Endothelial cell of umbilical vein (primary cell): ENCODE results near the gene THSD4. TPM values are rescaled to one million over a fixed set of nuclear protein-coding genes. Genes with fewer than 3 reads are reported as not detected.

ENCODE experiments used
- BruUV-seq: library from RNA; stranded (reverse); fragments of 400-500 nt; replicated peaks from 2 replicates; lab custom pipeline; 2021; lab: Mats Ljungman, UMichigan
- CTCF ChIA-PET: fragments of 300-600, 350-600 bp; sonication (Branson Sonifier 250); formaldehyde crosslinking; loops from one replicate; lab custom pipeline; 2021; ENCODE audit warnings: antibody characterized with exemption, inconsistent platforms; lab: Charles Lee
- POLR2A ChIA-PET: fragments of 300-600, 350-600 bp; sonication (Branson Sonifier 250); formaldehyde crosslinking; loops from one replicate; lab custom pipeline; 2021; ENCODE audit warnings: antibody characterized with exemption, inconsistent platforms; lab: Charles Lee
- DNase-seq: peaks from one replicate; pipeline ENCODE4 v3.0.0-alpha.2; 2011; ENCODE audit warnings: low read depth, low spot score
- FAIRE-seq: peaks from 2 replicates; lab custom pipeline; 2011; peaks lifted over from hg19 to GRCh38; lab: Jason Lieb, UNC
- H2AFZ ChIP-seq: 2 replicates; pipeline ENCODE4 v1.6.0; 2012; ENCODE audit warnings: low read depth, low read length, control low read depth, inconsistent platforms
- H3K27ac ChIP-seq: 2 replicates; pipeline ENCODE4 v1.5.1; 2011; ENCODE audit warnings: low read depth, mild to moderate bottlenecking, control low read depth, low read length, moderate library complexity; ENCODE audit not compliant: insufficient read depth
- H3K27me3 ChIP-seq, 2 experiments: 2 replicates each; pipeline versions ENCODE4 v1.6.0 to v1.6.1; 2011; ENCODE audit warnings: low read length in 2 of 2, mixed read lengths in 1 of 2; ENCODE audit not compliant: control insufficient read depth in 2 of 2, insufficient read depth in 2 of 2
- H3K36me3 ChIP-seq, 2 experiments: 2 replicates in 1 of 2; 3 replicates in 1 of 2; pipeline ENCODE4 v1.5.1; 2011; ENCODE audit warnings: low read length in 2 of 2, mild to moderate bottlenecking in 1 of 2, moderate library complexity in 1 of 2; ENCODE audit not compliant: control insufficient read depth in 2 of 2, insufficient read depth in 2 of 2; ENCODE audit errors: extremely low read depth in 1 of 2
- H3K4me1 ChIP-seq: 3 replicates; pipeline ENCODE4 v1.5.1; 2011; ENCODE audit warnings: mild to moderate bottlenecking, low read length; ENCODE audit not compliant: control insufficient read depth, insufficient read depth; ENCODE audit errors: extremely low read depth
- H3K4me2 ChIP-seq: 2 replicates; pipeline ENCODE4 v1.6.1; 2011; ENCODE audit warnings: low read length, control low read depth, mixed read lengths; ENCODE audit not compliant: insufficient read depth
- H3K4me3 ChIP-seq, 3 experiments: fragments of 200-600 bp in 1 of 3; sonication (generic), shearing (Covaris generic) in 1 of 3; replicated peaks in 1 of 3; 2 replicates each; pipeline ENCODE4 v1.5.1; 2011 to 2016; ENCODE audit warnings: control low read depth in 3 of 3, low read length in 3 of 3, mild to moderate bottlenecking in 2 of 3, inconsistent platforms in 1 of 3, low read depth in 1 of 3, moderate library complexity in 1 of 3; ENCODE audit not compliant: insufficient read depth in 1 of 3
- H3K79me2 ChIP-seq: 2 replicates; pipeline ENCODE4 v1.6.0; 2012; ENCODE audit warnings: low read length, inconsistent platforms; ENCODE audit not compliant: control insufficient read depth, insufficient read depth
- H3K9ac ChIP-seq: replicated peaks from 2 replicates; pipeline ENCODE3; 2011; ENCODE audit warnings: low read length, control low read depth; ENCODE audit not compliant: insufficient read depth; ENCODE audit errors: extremely low read depth
- H3K9me1 ChIP-seq: replicated peaks from 3 replicates; pipeline ENCODE4 v1.6.0; 2011; ENCODE audit warnings: mild to moderate bottlenecking, low read length; ENCODE audit not compliant: control insufficient read depth, insufficient read depth; ENCODE audit errors: extremely low read depth
- H3K9me3 ChIP-seq: replicated peaks from 2 replicates; pipeline ENCODE4 v1.5.1; 2012; ENCODE audit warnings: low read length, inconsistent platforms; ENCODE audit not compliant: control insufficient read depth, insufficient read depth
- H4K20me1 ChIP-seq: replicated peaks from 2 replicates; pipeline ENCODE3; 2011; ENCODE audit warnings: mild to moderate bottlenecking, low read length; ENCODE audit not compliant: control insufficient read depth, insufficient read depth; ENCODE audit errors: extremely low read depth
- CTCF ChIP-seq, 2 donors: IDR thresholded peaks; 1 replicate in 1 of 2; 2 replicates in 1 of 2; pipeline ENCODE4 v1.5.1; 2011; ENCODE audit warnings: low read length in 2 of 2, mild to moderate bottlenecking in 2 of 2, moderate library complexity in 2 of 2, control low read depth in 1 of 2, inconsistent platforms in 1 of 2, low read depth in 1 of 2; ENCODE audit not compliant: insufficient read depth in 1 of 2; ENCODE audit errors: extremely low read depth in 1 of 2
- EZH2 ChIP-seq: IDR thresholded peaks from 2 replicates; pipeline ENCODE4 v1.6.1; 2012; ENCODE audit warnings: borderline replicate concordance, low read depth, mild to moderate bottlenecking, moderate library complexity, low read length, inconsistent platforms; ENCODE audit not compliant: severe bottlenecking
- FOS ChIP-seq: IDR thresholded peaks from 2 replicates; pipeline ENCODE4 v1.6.1; 2011; ENCODE audit warnings: mild to moderate bottlenecking, low read length, moderate library complexity, borderline replicate concordance; ENCODE audit not compliant: insufficient read depth
- GATA2 ChIP-seq: IDR thresholded peaks from 2 replicates; pipeline ENCODE4 v1.7.0; 2011; ENCODE audit warnings: low read depth, mild to moderate bottlenecking, moderate library complexity, mixed read lengths, low read length; ENCODE audit not compliant: insufficient read length, insufficient read depth
- JUN ChIP-seq: IDR thresholded peaks from 2 replicates; pipeline ENCODE4 v1.6.1; 2011; ENCODE audit warnings: borderline replicate concordance, low read depth; ENCODE audit not compliant: insufficient read length, insufficient read depth
- MAX ChIP-seq: IDR thresholded peaks from 2 replicates; pipeline ENCODE4 v1.6.1; 2011; ENCODE audit not compliant: insufficient read depth, insufficient read length
- MYC ChIP-seq: IDR thresholded peaks from one replicate; pipeline ENCODE4 v1.6.1; 2011; ENCODE audit warnings: mild to moderate bottlenecking, low read depth, low read length
- POLR2A ChIP-seq: IDR thresholded peaks from 2 replicates; pipeline ENCODE4 v1.6.1; 2012; ENCODE audit warnings: low read depth, mild to moderate bottlenecking, control low read depth, low read length
- POLR2AphosphoS5 ChIP-seq: IDR thresholded peaks from 2 replicates; pipeline ENCODE4 v1.6.1; 2012; ENCODE audit warnings: low read depth, mild to moderate bottlenecking, control low read depth, low read length, moderate library complexity; ENCODE audit not compliant: insufficient read depth
- dilution Hi-C: fragments of 300-500 bp; cut with MboI; formaldehyde crosslinking; loops from one replicate; pipeline ENCODE4 v1.15.0; 2019; ENCODE audit warnings: low sequenced_read_pairs; ENCODE audit not compliant: extremely low pct_ligation_motif_present
- intact Hi-C: fragments of 100-400 bp; cut with micrococcal nuclease; formaldehyde crosslinking; loops from one replicate; pipeline ENCODE4 v1.10.0; 2022
- polyA plus RNA-seq, 4 experiments: library from polyadenylated mRNA; depleted of rRNA in 3 of 4; stranded (reverse) in 3 of 4; unstranded in 1 of 4; fragments of >200 nt; gene quantifications; 2 replicates each; pipeline versions ENCODE4 v1.2.1 to v1.2.3, GENCODE V29; 2011 to 2012; ENCODE audit warnings: missing spikeins in 1 of 4
- total RNA-seq: library from RNA; stranded (reverse); gene quantifications from 2 replicates; pipeline ENCODE4 v1.2.3, GENCODE V29; 2021

THSD4 gene
- total and polyA plus RNA-seq, 2 donors (not counting 3 experiments of a cell fraction or from before 2014, with no cell fraction given): 9.9 to 25.4 TPM

DNA sequence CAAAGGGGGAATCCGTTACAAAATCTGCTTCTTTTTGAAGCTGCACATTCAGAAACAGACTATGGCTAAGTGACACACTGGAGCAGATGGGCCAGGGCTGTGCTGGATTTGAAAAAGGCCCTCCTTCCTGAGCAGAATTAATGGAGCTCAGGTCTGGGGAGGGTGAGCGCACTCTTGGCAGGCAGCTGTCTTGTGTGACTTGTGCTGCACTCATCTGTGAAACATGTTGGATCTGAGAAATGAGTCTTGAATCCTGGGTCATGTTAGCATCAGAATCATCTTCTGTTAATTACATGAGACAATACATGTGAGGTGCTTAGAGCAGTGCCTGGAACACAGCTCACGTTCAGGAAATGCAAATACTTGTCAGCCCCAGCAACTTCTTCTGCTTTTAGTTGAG is 219.6 kb downstream of the THSD4 start:
- dilution Hi-C loops: no loop called here
- ChIA-PET CTCF (interaction anchor here (0.9 to 1.6 kb wide), 2 partner anchors 17 to 23 kb away, joined by 3 to 4 read pairs; no protein-coding TSS in a partner anchor), POLR2A (no interaction called here)
- Histone ChIP-seq H3K9me1 (no peaks in the 10 kb centered on the region), H3K79me2 (no peaks in the 10 kb centered on the region), H3K36me3 (no peaks in the 10 kb centered on the region), H3K27me3 (no peaks in the 10 kb centered on the region), H3K9ac (no peak overlapping the region), H3K4me1 (no peaks in the 10 kb centered on the region), H3K4me2 (no peak overlapping the region), H3K4me3 (no peak overlapping the region), H3K27ac (no peak overlapping the region), H2AFZ (no peak overlapping the region), H4K20me1 (no peaks in the 10 kb centered on the region), H3K9me3 (no peaks in the 10 kb centered on the region)
- BruUV-seq: no TSS peak
- FAIRE-seq: no peak
- intact Hi-C loops: no loop called here
- no peak for TF ChIP-seq POLR2AphosphoS5
- DNase-seq: no peak

DNA sequence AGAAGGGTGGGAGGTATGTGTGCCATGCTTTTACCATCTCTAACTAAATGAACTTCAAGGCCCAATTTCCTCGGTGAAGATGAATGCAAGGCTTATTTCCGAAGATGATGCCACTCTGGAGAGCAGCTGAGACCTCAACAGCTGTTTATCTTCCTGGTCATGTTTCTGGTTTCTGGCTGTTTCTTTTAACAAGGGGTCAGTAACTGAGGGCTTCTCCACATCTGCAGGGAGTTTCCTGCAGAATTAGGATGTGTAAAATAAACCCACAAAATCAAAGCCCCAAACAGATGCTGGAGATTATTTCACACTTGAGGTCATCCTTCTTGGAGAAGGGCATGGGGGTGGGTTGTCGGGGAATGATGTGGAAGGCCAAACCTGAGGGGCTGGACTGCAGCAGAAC is 220.3 kb downstream of the THSD4 start:
- Histone ChIP-seq H3K9me1 (no peaks in the 10 kb centered on the region), H4K20me1 (no peaks in the 10 kb centered on the region), H3K36me3 (no peaks in the 10 kb centered on the region), H3K9ac (no peak overlapping the region), H2AFZ (no peak overlapping the region), H3K4me1 (no peaks in the 10 kb centered on the region), H3K9me3 (no peaks in the 10 kb centered on the region), H3K27me3 (no peaks in the 10 kb centered on the region), H3K4me2 (no peak overlapping the region), H3K27ac (no peak overlapping the region), H3K4me3 (no peak overlapping the region), H3K79me2 (no peaks in the 10 kb centered on the region)
- no peak for FAIRE-seq
- dilution Hi-C loops (no loop called here), intact Hi-C loops (no loop called here)
- POLR2A ChIA-PET: no interaction called here
- DNase-seq: no peak
- CTCF ChIA-PET: no interaction called here
- TF ChIP-seq GATA2 (no peak), CTCF (IDR thresholded peaks at IDR 0.05; ENCODE audit: extremely low read depth in 1 of 2, insufficient read depth in 1 of 2, low read depth in 1 of 2, low read length in 2 of 2) (no peak), MAX (no peak), MYC (no peak), JUN (no peak), POLR2AphosphoS5 (no peak), EZH2 (no peak), POLR2A (no peak), FOS (no peak)
- no TSS peak for BruUV-seq
